ENCODE measurements around the gene POU6F2.

- no peak for TF ChIP-seq ZBTB7A (IDR thresholded peaks at IDR 0.05; ENCODE audit: borderline replicate concordance, control insufficient read depth, low read depth, low read length)
- no peak for TF ChIP-seq NFATC3 (IDR thresholded peaks at IDR 0.05)
- TF ChIP-seq ATF3 (IDR thresholded peaks at IDR 0.05) = no peak
- no peak for TF ChIP-seq ATF3 (CRISPR knock-in tag; conservative IDR thresholded peaks at IDR 0.05)
Observed at GRCh38 chr7:39212876-39213275, 235.2 kb downstream of the POU6F2 start.
